WTC11 (cell line): ENCODE measurements around the gene RIPPLY1. TPM values are rescaled to one million over a fixed set of nuclear protein-coding genes. Genes with fewer than 3 reads are reported as not detected.

Experiments used
- ATAC-seq: fragments of 200-7000 bp; cut with Tn5 transposase; 2 replicates; pipeline ENCODE4 v1.10.0; 2021; ENCODE audit warnings: mild to moderate bottlenecking, moderate library complexity
- CTCF ChIA-PET: fragments of 300-600 bp; sonication (Branson Sonifier 250); formaldehyde crosslinking; loops from one replicate; lab custom pipeline; 2021; ENCODE audit warnings: antibody characterized with exemption; lab: Charles Lee
- POLR2A ChIA-PET: fragments of 350-600 bp; sonication (Branson Sonifier 250); formaldehyde crosslinking; loops from one replicate; lab custom pipeline; 2021; ENCODE audit warnings: antibody characterized with exemption; lab: Charles Lee
- DNase-seq: peaks from one replicate; pipeline ENCODE4 v3.0.0; 2021; ENCODE audit warnings: low spot score
- H3K27ac Mint-ChIP-seq: 2 replicates; pipeline ENCODE4 v1.8.0; 2021; ENCODE audit warnings: mixed read lengths
- H3K27me3 Mint-ChIP-seq: 2 replicates; pipeline ENCODE4 v1.8.0; 2021; ENCODE audit warnings: low read depth, mild to moderate bottlenecking, moderate library complexity, mixed read lengths
- H3K36me3 Mint-ChIP-seq: 2 replicates; pipeline ENCODE4 v1.8.0; 2021; ENCODE audit warnings: mixed read lengths
- H3K4me1 Mint-ChIP-seq: 2 replicates; pipeline ENCODE4 v1.8.0; 2022; ENCODE audit warnings: mixed read lengths
- H3K4me3 Mint-ChIP-seq: 2 replicates; pipeline ENCODE4 v1.8.0; 2021; ENCODE audit warnings: mild to moderate bottlenecking, moderate library complexity, mixed read lengths
- H3K9me3 Mint-ChIP-seq: 2 replicates; pipeline ENCODE4 v1.8.0; 2021; ENCODE audit warnings: mixed read lengths
- AR ChIP-seq: fragments of 250-450 bp; sonication (Bioruptor Pico); IDR thresholded peaks from 2 replicates; pipeline ENCODE4 v1.9.0; 2021; ENCODE audit warnings: mild to moderate bottlenecking
- ARID4B ChIP-seq: sonication (generic); formaldehyde crosslinking; IDR thresholded peaks from 2 replicates; pipeline ENCODE4 v1.8.0; 2023; ENCODE audit warnings: missing genetic modification reagents, mild to moderate bottlenecking, borderline replicate concordance
- CBFB ChIP-seq: sonication (generic); formaldehyde crosslinking; IDR thresholded peaks from 2 replicates; pipeline ENCODE4 v1.8.1; 2022; ENCODE audit warnings: mild to moderate bottlenecking, low read depth, missing genetic modification reagents
- GRHL2 ChIP-seq: fragments of 250-450 bp; sonication (Bioruptor Pico); IDR thresholded peaks from 2 replicates; pipeline ENCODE4 v1.8.0; 2022; ENCODE audit warnings: mild to moderate bottlenecking, moderate library complexity; ENCODE audit not compliant: insufficient replicate concordance, severe bottlenecking
- JUN ChIP-seq: sonication (generic); formaldehyde crosslinking; IDR thresholded peaks from 2 replicates; pipeline ENCODE4 v1.8.0; 2023; ENCODE audit warnings: mild to moderate bottlenecking, missing genetic modification reagents
- KAT7 ChIP-seq: sonication (generic); formaldehyde crosslinking; IDR thresholded peaks from 2 replicates; pipeline ENCODE4 v1.8.1; 2023; ENCODE audit warnings: missing genetic modification reagents, mild to moderate bottlenecking, borderline replicate concordance
- MXD4 ChIP-seq: fragments of 250-450 bp; sonication (Bioruptor Pico); IDR thresholded peaks from 2 replicates; pipeline ENCODE4 v1.8.0; 2021; ENCODE audit warnings: mild to moderate bottlenecking, moderate library complexity, borderline replicate concordance
- NFATC4 ChIP-seq: fragments of 250-450 bp; sonication (Bioruptor Pico); IDR thresholded peaks from 2 replicates; pipeline ENCODE4 v1.9.0; 2021; ENCODE audit warnings: mild to moderate bottlenecking
- RORB ChIP-seq: fragments of 250-450 bp; sonication (Bioruptor Pico); IDR thresholded peaks from 2 replicates; pipeline ENCODE4 v1.9.0; 2021; ENCODE audit warnings: mild to moderate bottlenecking
- TEAD1 ChIP-seq: sonication (generic); formaldehyde crosslinking; IDR thresholded peaks from 2 replicates; pipeline ENCODE4 v1.8.0; 2022; ENCODE audit warnings: mild to moderate bottlenecking, missing genetic modification reagents
- USF2 ChIP-seq: sonication (generic); formaldehyde crosslinking; IDR thresholded peaks from 2 replicates; pipeline ENCODE4 v1.8.1; 2023; ENCODE audit warnings: mild to moderate bottlenecking, missing genetic modification reagents, moderate library complexity
- ZBTB21 ChIP-seq: sonication (generic); formaldehyde crosslinking; IDR thresholded peaks from 2 replicates; pipeline ENCODE4 v1.8.1; 2023; ENCODE audit warnings: mild to moderate bottlenecking, missing genetic modification reagents, borderline replicate concordance
- ZBTB43 ChIP-seq: sonication (generic); formaldehyde crosslinking; IDR thresholded peaks from 2 replicates; pipeline ENCODE4 v1.8.1; 2023; ENCODE audit warnings: mild to moderate bottlenecking, missing genetic modification reagents
- ZNF138 ChIP-seq: sonication (generic); formaldehyde crosslinking; conservative IDR thresholded peaks from 2 replicates; pipeline ENCODE4 v1.8.1; 2022; ENCODE audit warnings: mild to moderate bottlenecking, moderate library complexity, missing genetic modification reagents
- ZNF281 ChIP-seq: sonication (generic); formaldehyde crosslinking; IDR thresholded peaks from 2 replicates; pipeline ENCODE4 v1.8.0; 2023; ENCODE audit warnings: mild to moderate bottlenecking, missing genetic modification reagents
- total RNA-seq: library from RNA; stranded (reverse); gene quantifications from 3 replicates; pipeline ENCODE4 v1.2.3, GENCODE V29; 2021

RIPPLY1 gene
- total RNA-seq, 1 experiment from 2014 or later, result not detected

- TF ChIP-seq RORB (CRISPR knock-in tag) (no peak), TEAD1 (CRISPR knock-in tag) (no peak)
- Mint-ChIP-seq H3K4me3 (no peak overlapping the region), H3K9me3 (no peaks in the 10 kb centered on the region), H3K36me3 (no peaks in the 10 kb centered on the region; the same call in 1 of the 2 replicates), H3K27ac (no peak overlapping the region), H3K27me3 (no peaks in the 10 kb centered on the region), H3K4me1 (no peaks in the 10 kb centered on the region)
- CTCF ChIA-PET, result interaction anchor here (1.7 kb wide), 1 partner anchor 54 kb away, joined by 5 read pairs; no protein-coding TSS in a partner anchor
- ATAC-seq (no peak), DNase-seq (no peak)
- POLR2A ChIA-PET, result no interaction called here
Measured at GRCh38 chrX:106952538-106952937, 49.4 kb upstream of the RIPPLY1 start.

- Mint-ChIP-seq H3K4me3 (no peak overlapping the region), H3K36me3 (no peaks in the 10 kb centered on the region; the same call in 1 of the 2 replicates), H3K27ac (no peak overlapping the region), H3K9me3 (no peaks in the 10 kb centered on the region), H3K27me3 (no peaks in the 10 kb centered on the region), H3K4me1 (no peaks in the 10 kb centered on the region)
- DNase-seq, result no peak
- ChIA-PET POLR2A (no interaction called here), CTCF (interaction anchor here (1.7 kb wide), 1 partner anchor 53 kb away, joined by 5 read pairs; no protein-coding TSS in a partner anchor)
- ATAC-seq, result no peak
- TF ChIP-seq CBFB (CRISPR knock-in tag) (no peak), ZBTB21 (CRISPR knock-in tag) (no peak), AR (CRISPR knock-in tag) (no peak), NFATC4 (CRISPR knock-in tag) (no peak), USF2 (no peak), ZBTB43 (CRISPR knock-in tag) (no peak), ZNF281 (CRISPR knock-in tag) (no peak), GRHL2 (CRISPR knock-in tag) (no peak), TEAD1 (CRISPR knock-in tag) (no peak), ZNF138 (CRISPR knock-in tag) (no peak), ARID4B (CRISPR knock-in tag) (no peak), JUN (CRISPR knock-in tag) (no peak), MXD4 (no peak), KAT7 (no peak)
Measured at GRCh38 chrX:106952089-106952488, 48.9 kb upstream of the RIPPLY1 start.
